Amniotic stem cell (primary cell): ENCODE measurements around the gene MRPL18.
"Not testable (repeated sequence)": the region's sequence is repeated elsewhere in the genome, so short reads cannot be mapped to it uniquely, and the experiment has no call there.

ENCODE experiments used
- DNase-seq: peaks from one replicate; lab custom pipeline; 2025; lab: John Stamatoyannopoulos, UW

The MRPL18 gene

DNA sequence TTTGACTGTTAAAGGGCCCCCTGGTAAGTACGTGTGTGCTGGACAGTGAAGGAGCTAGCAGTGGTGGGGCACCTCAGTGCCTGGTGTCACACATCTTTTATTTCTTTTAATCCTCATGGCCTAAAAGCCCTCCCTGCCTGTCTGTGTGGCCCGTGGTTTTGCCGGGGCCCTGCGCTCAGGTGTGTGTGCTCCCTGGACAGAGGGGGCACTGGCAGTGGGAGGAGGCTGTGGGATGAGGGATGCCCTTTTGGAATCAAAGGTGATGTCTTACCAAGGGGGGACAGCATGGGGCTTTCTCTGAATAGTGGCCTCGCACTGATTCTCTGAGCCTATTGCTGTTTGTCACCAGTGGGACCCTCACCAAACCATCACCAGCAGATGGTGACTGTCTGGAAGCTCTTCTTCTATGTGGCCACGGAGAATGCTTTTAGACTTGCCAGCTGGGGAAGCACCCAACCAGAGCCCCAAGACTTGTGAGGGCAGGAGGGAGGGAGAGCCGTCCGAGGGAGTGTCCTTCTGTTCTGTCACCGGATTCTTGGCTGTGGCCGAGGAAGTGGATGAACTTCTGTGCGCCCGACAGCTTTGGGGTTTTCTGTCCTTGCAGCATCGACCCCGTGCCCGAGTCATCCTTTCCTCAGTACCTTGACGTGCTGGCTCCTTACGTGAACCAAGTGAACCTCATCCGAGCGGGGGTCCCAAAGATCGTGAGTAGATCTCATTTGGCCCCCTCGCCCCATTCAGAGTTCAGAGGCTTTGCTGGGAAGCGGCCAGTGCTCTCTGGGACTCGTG is 27.9 kb downstream of the MRPL18 start:
- no peak for DNase-seq

DNA sequence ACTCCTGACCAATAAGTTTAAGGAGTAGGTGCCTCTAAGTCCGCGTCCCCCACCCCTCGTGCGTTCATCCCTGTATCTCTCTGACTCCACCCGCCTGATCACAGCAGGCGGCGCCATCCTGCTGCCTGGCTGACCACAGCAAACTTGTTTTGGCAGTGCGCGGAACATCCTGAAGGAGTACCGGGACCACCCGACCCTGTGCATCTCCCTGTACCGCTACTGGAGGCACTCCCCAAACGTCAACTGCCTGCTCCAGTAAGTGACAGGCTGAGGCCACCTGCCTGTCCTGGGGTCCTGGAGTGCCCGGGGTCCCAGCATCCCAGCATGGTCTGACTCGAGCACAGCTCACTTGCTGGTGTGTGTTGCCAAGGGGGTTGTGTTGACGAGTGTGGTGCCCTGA is 28.8 kb downstream of the MRPL18 start:
- no peak for DNase-seq

DNA sequence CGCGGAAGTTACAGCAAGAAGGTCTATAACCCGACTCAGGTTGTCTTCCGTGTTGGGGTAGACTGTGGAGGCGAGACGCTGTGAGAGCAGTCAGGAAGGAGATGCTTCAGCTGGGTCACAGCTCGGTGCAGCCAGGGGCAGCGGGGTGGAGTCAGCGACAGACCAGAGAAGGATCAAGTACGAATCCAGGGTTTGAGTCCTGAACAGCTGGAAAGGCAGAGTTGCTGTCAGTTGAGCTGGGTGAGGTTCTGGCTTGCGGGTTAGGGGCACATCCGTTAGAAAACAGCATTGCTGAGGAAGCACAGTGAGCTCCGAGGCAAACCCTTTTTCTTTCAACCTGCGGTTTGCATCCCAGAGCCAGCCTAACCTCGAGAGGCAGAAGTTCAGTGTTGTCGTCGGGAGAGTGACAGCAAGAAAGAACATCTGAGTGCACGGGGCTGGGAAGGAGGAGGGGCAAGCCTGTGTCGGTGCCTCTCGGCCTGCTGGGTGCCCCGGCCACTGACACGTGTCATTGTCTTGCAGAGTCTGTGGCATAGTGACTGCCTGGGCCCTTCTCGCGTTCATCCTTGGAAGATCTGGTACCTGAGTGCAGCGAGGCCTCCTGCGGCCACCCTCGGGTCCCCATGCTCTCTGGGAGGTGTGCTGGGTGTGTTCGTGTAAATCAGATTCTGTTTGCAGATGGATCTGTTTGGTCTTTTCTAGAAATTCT is 29.8 kb downstream of the MRPL18 start:
- DNase-seq = no peak

GRCh38 chr6:159821122-159821521 is 30.9 kb downstream of the MRPL18 start:
- DNase-seq = no peak

DNA sequence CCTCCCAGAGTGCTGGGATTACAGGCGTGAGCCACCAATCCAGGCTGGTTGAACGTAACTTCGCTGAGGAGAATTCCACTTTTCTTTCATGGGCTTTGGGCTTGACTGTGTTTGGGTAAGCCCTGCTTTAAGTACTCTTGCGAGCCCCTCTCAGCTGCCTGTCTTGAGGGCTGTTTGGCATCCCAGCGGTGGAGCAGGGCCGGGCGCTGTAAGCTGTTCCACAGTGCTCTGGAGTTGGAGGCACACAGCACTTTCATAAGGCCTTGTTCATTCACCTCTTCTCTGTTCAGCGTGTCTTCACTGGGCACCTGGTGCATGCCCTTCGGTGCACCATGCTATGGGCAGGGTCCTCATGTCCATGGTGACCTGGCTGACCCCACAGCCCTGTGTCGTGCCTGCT is 31.5 kb downstream of the MRPL18 start:
- no peak for DNase-seq

DNA sequence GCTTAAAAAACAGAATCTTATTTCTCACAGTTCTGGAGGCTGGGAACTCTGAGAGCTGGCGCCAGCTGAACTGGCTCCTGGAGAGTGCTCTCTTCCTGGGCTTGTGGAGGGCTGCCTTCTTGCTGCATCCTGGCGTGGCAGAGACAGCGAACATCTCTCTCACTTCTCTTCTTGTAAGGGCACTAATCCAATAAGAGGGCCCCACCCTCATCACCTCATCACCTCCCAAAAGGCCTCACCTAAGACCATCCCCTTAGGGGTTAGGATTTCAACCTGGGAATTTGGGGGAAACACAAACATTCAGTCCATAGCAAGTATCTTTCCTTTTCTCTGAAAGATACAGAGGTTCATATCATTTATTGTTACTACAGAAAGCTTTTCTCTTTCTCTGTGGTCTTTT is 33.7 kb downstream of the MRPL18 start:
- DNase-seq = no peak

GRCh38 chr6:159824690-159825089 is 34.4 kb downstream of the MRPL18 start:
- DNase-seq = not testable (repeated sequence)

GRCh38 chr6:159826004-159826403 is 35.7 kb downstream of the MRPL18 start:
- no peak for DNase-seq

DNA sequence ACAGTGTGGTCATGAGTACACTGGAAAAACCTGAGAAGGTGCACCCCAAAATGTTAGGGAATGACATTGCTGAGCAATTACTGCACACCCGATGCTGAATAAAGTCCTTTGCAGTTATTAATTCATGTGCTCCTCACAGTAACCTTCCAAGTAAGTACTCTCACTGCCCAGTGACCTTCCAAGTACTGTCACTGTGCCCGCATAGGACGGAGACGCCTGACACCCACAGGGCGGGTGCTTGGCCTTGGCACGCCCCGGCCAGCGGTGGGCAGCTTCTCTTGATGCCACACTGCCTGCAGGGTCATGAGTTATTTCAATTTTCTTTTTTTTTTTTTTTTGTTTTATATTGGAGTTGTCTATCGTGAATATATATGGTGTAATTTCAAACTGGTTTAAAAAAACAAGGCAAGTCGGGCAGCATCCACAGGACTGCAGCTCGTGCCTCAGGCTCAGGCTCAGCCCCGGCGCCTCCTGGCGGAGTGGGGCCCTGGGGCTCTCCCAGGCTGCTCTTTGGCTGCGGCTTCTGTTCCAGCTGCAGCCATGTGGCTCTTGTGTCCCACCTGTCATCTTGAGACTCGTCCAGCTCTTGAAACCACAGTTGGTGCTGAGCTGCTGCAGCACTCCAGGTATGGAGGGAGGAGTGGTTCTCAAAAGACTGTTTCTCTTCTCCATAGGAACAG is 36.8 kb downstream of the MRPL18 start:
- DNase-seq = no peak

- no peak for DNase-seq
These were observed 37.8 kb downstream of the MRPL18 start for GRCh38 chr6:159828074-159828473.

GRCh38 chr6:159829526-159829925 is 39.3 kb downstream of the MRPL18 start:
- no peak for DNase-seq

- DNase-seq = no peak
These were observed 40.5 kb downstream of the MRPL18 start for GRCh38 chr6:159830501-159831372.

DNA sequence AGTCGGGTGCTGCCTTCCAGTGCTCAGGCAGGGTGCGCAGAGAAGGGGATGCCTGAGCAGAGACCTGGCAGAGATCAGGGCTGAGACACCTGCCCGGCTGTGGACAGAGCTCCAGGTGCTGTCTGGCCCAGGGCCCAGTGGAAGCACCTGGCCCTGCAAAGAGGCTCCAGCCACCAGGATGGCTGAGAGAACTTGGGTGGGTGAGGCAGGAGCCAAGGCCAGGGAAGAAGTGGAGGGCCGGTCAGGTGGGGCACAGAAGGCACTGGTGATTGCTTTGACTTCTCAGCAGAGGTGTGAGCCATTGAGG is 41.1 kb downstream of the MRPL18 start:
- no peak for DNase-seq

DNA sequence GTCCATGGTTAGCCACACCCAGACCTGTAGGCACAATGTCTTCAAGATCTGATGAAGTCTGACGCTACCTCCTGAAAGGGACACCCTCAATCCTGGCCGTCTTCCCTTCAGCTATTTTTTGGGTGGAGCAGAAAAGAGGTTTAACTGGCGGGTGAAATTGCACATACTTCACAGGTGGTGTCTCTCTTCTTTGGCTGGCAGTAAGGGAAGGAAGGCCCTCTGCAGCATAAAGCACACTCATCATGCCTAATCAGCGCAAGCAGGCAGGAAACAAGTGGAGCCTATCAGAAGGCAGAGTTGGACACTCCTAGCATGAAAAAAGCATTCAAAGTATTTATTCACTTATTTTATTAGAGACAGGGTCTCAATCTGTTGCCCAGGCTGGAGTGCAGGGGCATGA is 42.7 kb downstream of the MRPL18 start:
- DNase-seq = no peak

DNA sequence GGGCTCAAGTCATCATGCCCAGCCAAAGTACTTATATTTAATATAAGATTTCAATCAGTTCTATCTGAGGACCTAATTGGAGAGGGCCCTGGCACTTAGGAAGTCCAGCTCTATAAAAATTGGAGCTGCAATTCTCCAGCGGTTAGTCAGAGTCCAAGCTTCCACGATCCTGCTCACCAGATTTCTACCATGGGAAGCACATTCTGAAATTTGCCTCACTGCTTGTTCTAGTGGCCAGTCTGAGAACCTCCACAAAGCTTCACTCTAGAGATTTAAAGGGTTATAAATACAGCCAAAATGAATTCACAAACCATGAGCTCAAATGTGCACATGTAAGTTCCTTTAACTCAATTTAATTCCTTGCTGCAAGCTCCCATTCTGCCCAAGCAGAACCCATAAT is 43.3 kb downstream of the MRPL18 start:
- no peak for DNase-seq

- DNase-seq = no peak
These were observed 43.8 kb downstream of the MRPL18 start for GRCh38 chr6:159833997-159834603.

DNA sequence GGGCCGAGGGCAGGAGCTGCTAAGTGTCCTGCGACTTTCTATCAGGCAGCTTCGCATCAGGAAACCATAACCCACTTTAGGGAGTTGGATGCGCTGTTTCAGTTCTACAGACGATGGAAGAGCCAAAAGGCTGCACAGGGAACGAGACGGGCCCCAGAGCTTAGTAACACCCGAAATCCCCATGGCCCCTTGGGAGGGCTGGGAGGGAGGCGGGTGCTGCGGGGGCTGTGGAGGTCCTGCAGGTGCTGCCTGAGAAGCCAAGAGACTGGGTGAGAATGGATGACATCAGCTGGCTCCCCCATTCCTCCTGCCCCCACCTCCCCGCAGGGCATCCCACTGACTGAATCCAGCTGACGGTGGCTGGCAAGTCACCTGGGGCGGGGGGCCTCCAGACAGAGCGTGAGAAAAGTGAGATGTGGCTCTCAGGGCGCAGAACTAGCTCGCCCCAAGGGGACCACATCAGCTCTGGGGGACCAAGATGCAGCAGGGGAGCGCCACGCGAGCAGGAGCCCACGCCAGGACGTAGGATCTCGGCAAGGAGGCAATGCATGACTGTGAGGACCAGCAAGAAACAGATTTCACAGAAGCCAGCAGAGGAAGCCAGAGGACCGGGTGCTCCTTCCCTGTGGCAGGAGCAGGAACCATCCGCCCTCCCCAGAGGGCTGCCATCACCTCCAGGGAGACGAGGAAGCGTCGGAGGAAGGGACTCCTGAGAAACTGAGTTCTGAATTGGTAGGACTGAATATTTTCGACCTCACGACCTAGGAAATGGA is 46.6 kb downstream of the MRPL18 start:
- DNase-seq = no peak

DNA sequence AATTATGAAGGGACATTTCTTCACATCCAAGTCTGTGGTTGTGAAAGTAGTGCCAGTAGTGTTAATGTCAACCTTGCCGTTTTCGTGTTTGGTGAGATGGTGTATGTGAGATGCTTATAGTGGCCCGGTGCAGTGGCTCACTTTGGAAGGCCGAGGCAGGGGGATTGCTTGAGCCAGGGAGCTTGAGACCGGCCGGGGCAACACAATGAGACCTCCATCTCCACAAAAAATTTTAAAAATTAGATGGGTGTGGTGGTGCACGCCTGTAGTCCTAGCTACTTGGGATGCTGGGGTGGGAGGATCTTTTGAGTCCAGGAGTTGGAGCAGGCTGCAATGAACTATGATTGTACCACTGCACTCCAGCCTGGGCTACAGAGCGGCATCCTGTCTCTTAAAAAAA is 47.2 kb downstream of the MRPL18 start:
- no peak for DNase-seq

DNA sequence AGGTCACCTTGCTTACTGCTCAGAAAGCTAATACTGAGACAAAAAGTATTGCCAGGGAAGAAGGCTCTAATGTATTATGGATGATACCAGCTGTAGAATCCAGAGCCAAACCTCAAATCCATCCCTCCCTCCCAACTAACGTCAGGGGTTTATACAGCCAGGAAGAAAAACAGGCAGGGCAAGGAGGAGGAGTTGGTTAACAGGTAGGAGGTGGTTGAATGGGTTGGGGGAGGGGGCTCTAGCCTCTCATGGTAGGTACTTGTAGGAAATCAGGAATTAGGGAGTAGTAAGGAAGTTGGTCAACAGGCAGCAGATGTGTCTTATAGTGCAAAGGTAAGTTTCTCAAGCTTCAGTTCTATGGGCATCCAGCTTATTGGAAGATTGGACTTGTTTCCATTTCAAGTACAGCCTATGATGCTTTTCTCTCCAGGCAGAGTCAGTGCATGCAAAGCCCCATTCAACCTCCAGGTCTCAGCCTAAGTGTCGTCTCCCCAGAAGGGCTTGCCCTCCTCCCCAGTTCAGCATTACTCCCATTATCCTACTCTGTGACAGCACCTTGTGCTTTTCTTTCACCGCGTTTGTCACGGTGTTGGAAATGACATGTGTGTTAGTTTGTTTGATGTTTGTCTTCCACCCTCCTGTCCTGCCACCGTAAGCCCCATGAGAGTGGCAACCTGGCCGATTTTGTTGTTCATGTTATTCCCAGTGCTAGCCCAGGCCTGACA is 47.9 kb downstream of the MRPL18 start:
- DNase-seq = no peak

DNA sequence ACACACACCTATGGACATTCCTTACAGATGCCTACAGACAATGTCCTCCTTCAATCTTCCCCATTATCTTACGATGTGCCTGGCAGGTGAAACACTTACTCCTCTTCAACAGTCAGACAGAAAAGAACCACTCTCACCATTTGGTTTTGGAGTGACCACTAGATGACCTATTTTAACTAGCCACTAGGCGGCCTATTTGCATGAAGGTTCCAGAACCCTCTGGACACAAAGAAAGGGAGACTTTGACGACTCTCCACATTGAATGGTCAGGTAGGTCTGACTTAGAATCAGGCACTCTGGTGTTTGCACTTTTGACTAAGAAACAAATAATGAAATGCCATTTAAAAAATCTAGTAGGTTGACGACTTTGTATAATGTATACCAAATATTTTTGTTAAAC is 51.8 kb downstream of the MRPL18 start:
- no peak for DNase-seq
